Panc1 (cell line): ENCODE results near the gene SLC9A7. TPM values are rescaled to one million over a fixed set of nuclear protein-coding genes. Genes with fewer than 3 reads are reported as not detected.

Experiments
- ATAC-seq: fragments of 200-7000 bp; cut with Tn5 transposase; 2 replicates; pipeline ENCODE4 v1.9.1; 2020; ENCODE audit warnings: mild to moderate bottlenecking, moderate library complexity
- BruUV-seq: library from RNA; stranded (reverse); fragments of 400-500 nt; replicated peaks from 2 replicates; lab custom pipeline; 2021; lab: Mats Ljungman, UMichigan
- CTCF ChIA-PET: fragments of 300-600 bp; sonication (Branson Sonifier 250); formaldehyde crosslinking; loops from one replicate; lab custom pipeline; 2022; ENCODE audit warnings: antibody characterized with exemption; lab: Charles Lee
- POLR2A ChIA-PET: fragments of 300-600 bp; sonication (Branson Sonifier 250); formaldehyde crosslinking; loops from one replicate; lab custom pipeline; 2022; ENCODE audit warnings: antibody characterized with exemption; lab: Charles Lee
- DNase-seq: peaks from one replicate; pipeline ENCODE4 v3.0.0-alpha.2; 2010; ENCODE audit warnings: low read depth, low spot score
- H3K27ac ChIP-seq: 2 replicates; pipeline ENCODE4 v1.5.1; 2011; ENCODE audit warnings: mild to moderate bottlenecking, low read length, inconsistent platforms
- H3K27me3 ChIP-seq: fragments of 200-500 bp; sonication (Bioruptor generic); 2 replicates; pipeline ENCODE4 v1.6.0; 2014; ENCODE audit warnings: low read length, inconsistent platforms; ENCODE audit not compliant: control insufficient read depth, insufficient read depth
- H3K36me3 ChIP-seq: fragments of 200-500 bp; sonication (Bioruptor generic); 2 replicates; pipeline ENCODE4 v1.5.1; 2014; ENCODE audit warnings: inconsistent platforms, mild to moderate bottlenecking, low read length, moderate library complexity; ENCODE audit not compliant: control insufficient read depth, insufficient read depth
- H3K4me1 ChIP-seq: 2 replicates; pipeline ENCODE4 v1.5.1; 2011; ENCODE audit warnings: inconsistent platforms, mild to moderate bottlenecking, low read length, moderate library complexity; ENCODE audit not compliant: control insufficient read depth, insufficient read depth
- H3K4me3 ChIP-seq, 2 experiments: 2 replicates each; pipeline ENCODE4 v1.5.1; 2011 to 2012; ENCODE audit warnings: low read depth in 2 of 2, low read length in 2 of 2, mild to moderate bottlenecking in 2 of 2, inconsistent platforms in 1 of 2, moderate library complexity in 1 of 2
- H3K9me3 ChIP-seq: fragments of 200-500 bp; sonication (Bioruptor generic); 2 replicates; pipeline ENCODE4 v1.5.1; 2014; ENCODE audit warnings: low read depth, mild to moderate bottlenecking, inconsistent platforms, low read length, moderate library complexity; ENCODE audit not compliant: control insufficient read depth, insufficient read depth
- CTCF ChIP-seq: fragments of 450-650 bp; IDR thresholded peaks from 2 replicates; pipeline ENCODE4 v1.5.1; 2017; ENCODE audit warnings: mild to moderate bottlenecking
- POLR2AphosphoS5 ChIP-seq: IDR thresholded peaks from 2 replicates; pipeline ENCODE4 v1.6.1; 2012; ENCODE audit warnings: mild to moderate bottlenecking, low read depth, low read length, moderate library complexity
- SIN3A ChIP-seq: IDR thresholded peaks from 2 replicates; pipeline ENCODE4 v1.6.1; 2012; ENCODE audit warnings: low read depth, mild to moderate bottlenecking, low read length, moderate library complexity, borderline replicate concordance; ENCODE audit not compliant: insufficient read depth
- TCF7L2 ChIP-seq: IDR thresholded peaks from 2 replicates; pipeline ENCODE4 v1.6.1; 2011; ENCODE audit warnings: mild to moderate bottlenecking, low read depth, low read length, inconsistent platforms
- in situ Hi-C: cut with HindIII; loops from 2 replicates; pipeline ENCODE4 v1.10.0; 2016; ENCODE audit warnings: low sequenced_read_pairs, low pct_unique_long_range_greater_than_20kb
- intact Hi-C: fragments of 100-400 bp; cut with micrococcal nuclease; formaldehyde crosslinking; loops from one replicate; pipeline ENCODE4 v1.10.0; 2022; ENCODE audit not compliant: unreplicated experiment
- total RNA-seq: library from RNA; stranded (reverse); gene quantifications from one replicate; pipeline ENCODE4 v1.2.1, GENCODE V29; 2021; ENCODE audit not compliant: unreplicated experiment
- TF ChIP-seq, protein P1 (sequence below), 2 experiments: IDR thresholded peaks; 2 replicates each; pipeline ENCODE4 v1.6.1; 2011 to 2012; ENCODE audit warnings: low read depth in 2 of 2, control low read depth in 1 of 2, low read length in 1 of 2, mild to moderate bottlenecking in 1 of 2, moderate library complexity in 1 of 2; ENCODE audit not compliant: insufficient read depth in 1 of 2

SLC9A7 gene
- total RNA-seq, 1 experiment from 2014 or later: 80.4 TPM

DNA sequence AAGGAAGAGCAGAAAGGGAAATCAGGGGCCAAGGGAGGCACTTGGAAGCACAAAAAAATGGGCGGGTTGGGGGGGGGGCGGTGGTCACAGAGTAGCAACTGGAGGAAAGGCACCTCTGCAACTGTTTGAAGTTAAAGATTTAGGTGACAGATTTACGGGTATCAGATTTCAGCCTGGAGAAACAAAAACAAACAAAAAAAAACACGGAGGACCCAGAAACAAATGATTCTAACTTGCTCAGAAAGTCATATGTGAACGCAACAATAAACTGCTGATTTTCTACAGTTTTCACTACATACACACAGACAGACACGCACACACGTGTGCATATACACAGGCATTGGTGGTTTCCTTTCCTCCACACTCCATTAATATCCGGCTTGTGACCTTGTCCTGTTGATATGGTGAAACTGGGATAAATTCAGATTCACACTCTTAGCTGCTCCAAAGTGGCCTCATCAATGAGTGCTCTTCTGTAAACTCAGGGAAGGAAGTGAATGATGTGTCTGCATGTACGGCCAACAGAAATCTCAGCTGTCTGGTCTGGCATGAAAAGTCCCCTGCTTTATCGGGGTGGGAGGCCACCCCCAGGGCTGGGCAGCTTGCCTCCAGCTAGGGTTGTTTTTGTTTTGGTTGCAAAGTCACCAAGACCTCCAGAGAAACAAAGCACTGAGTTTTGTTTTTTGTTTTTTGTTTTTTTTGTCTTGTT lies 131.1 kb downstream of the SLC9A7 start:
- H3K4me3 ChIP-seq: no peak overlapping the region
- ChIA-PET POLR2A (no interaction called here), CTCF (no interaction called here)
- in situ Hi-C loops (no loop called here), intact Hi-C loops (no loop called here)
- no peak for ATAC-seq
- no peaks in the 10 kb centered on the region for H3K27me3 ChIP-seq
- no TSS peak for BruUV-seq
- no peaks in the 10 kb centered on the region for H3K9me3 ChIP-seq
- H3K27ac ChIP-seq: no peak overlapping the region
- no peaks in the 10 kb centered on the region for H3K36me3 ChIP-seq
- H3K4me1 ChIP-seq: no peaks in the 10 kb centered on the region; the same call in 1 of the 2 replicates
- TF ChIP-seq TCF7L2: no peak
- TF ChIP-seq CTCF: no peak
- no peak for TF ChIP-seq SIN3A
- no peak for TF ChIP-seq POLR2AphosphoS5
- TF ChIP-seq, protein P1, sequence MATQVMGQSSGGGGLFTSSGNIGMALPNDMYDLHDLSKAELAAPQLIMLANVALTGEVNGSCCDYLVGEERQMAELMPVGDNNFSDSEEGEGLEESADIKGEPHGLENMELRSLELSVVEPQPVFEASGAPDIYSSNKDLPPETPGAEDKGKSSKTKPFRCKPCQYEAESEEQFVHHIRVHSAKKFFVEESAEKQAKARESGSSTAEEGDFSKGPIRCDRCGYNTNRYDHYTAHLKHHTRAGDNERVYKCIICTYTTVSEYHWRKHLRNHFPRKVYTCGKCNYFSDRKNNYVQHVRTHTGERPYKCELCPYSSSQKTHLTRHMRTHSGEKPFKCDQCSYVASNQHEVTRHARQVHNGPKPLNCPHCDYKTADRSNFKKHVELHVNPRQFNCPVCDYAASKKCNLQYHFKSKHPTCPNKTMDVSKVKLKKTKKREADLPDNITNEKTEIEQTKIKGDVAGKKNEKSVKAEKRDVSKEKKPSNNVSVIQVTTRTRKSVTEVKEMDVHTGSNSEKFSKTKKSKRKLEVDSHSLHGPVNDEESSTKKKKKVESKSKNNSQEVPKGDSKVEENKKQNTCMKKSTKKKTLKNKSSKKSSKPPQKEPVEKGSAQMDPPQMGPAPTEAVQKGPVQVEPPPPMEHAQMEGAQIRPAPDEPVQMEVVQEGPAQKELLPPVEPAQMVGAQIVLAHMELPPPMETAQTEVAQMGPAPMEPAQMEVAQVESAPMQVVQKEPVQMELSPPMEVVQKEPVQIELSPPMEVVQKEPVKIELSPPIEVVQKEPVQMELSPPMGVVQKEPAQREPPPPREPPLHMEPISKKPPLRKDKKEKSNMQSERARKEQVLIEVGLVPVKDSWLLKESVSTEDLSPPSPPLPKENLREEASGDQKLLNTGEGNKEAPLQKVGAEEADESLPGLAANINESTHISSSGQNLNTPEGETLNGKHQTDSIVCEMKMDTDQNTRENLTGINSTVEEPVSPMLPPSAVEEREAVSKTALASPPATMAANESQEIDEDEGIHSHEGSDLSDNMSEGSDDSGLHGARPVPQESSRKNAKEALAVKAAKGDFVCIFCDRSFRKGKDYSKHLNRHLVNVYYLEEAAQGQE (IDR thresholded peaks at IDR 0.05; ENCODE audit: insufficient read depth in 1 of 2, low read depth in 2 of 2, low read length in 1 of 2): no peak
- DNase-seq: no peak

- Histone ChIP-seq H3K27ac (no peak overlapping the region), H3K4me3 (no peak overlapping the region), H3K27me3 (no peaks in the 10 kb centered on the region), H3K4me1 (no peaks in the 10 kb centered on the region; the same call in 1 of the 2 replicates), H3K36me3 (no peaks in the 10 kb centered on the region), H3K9me3 (no peaks in the 10 kb centered on the region)
- ATAC-seq (no peak), DNase-seq (no peak)
- CTCF ChIA-PET: interaction anchor here (0.7 kb wide), 1 partner anchor 169 kb away, joined by 3 read pairs; no protein-coding TSS in a partner anchor
- intact Hi-C loops: no loop called here
- POLR2A ChIA-PET: no interaction called here
- BruUV-seq: no TSS peak
- no peak for TF ChIP-seq TCF7L2
- TF ChIP-seq, protein P1 (IDR thresholded peaks at IDR 0.05; ENCODE audit: insufficient read depth in 1 of 2, low read depth in 2 of 2, low read length in 1 of 2): no peak
- no peak for TF ChIP-seq CTCF
- TF ChIP-seq POLR2AphosphoS5: no peak
- no peak for TF ChIP-seq SIN3A
- in situ Hi-C loops: no loop called here
Observed at GRCh38 chrX:46627062-46627461, 131.9 kb downstream of the SLC9A7 start.
